ENCODE data around the gene ZNF426.

ZNF426 gene

DNA sequence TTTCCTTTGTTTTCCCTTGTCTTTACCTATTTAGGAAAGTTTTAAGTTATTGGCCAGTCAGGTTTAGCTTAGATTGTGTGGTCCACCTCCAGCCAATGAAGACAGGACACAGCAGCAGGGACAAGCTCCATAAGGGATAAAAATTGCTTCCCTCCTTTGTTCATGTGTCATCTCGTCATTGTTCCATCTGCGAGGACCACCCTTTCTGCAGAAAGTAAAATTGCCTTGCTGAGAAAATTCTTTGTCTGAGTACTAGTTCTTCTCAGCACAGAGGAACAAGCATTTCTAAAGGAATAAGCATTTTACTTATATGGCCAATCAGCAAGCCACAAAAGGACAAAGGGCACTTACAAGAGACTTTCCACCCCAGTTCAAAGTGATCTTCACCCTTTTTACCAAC is 51.4 kb downstream of the ZNF426 start:
- H3K4me3 ChIP-seq (ENCODE audit: low read length), result no peak overlapping the region
- no peak for DNase-seq (ENCODE audit: low read depth)
- TF ChIP-seq, protein P1, sequence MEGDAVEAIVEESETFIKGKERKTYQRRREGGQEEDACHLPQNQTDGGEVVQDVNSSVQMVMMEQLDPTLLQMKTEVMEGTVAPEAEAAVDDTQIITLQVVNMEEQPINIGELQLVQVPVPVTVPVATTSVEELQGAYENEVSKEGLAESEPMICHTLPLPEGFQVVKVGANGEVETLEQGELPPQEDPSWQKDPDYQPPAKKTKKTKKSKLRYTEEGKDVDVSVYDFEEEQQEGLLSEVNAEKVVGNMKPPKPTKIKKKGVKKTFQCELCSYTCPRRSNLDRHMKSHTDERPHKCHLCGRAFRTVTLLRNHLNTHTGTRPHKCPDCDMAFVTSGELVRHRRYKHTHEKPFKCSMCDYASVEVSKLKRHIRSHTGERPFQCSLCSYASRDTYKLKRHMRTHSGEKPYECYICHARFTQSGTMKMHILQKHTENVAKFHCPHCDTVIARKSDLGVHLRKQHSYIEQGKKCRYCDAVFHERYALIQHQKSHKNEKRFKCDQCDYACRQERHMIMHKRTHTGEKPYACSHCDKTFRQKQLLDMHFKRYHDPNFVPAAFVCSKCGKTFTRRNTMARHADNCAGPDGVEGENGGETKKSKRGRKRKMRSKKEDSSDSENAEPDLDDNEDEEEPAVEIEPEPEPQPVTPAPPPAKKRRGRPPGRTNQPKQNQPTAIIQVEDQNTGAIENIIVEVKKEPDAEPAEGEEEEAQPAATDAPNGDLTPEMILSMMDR (conservative IDR thresholded peaks at IDR 0.05; ENCODE audit: low read length), result no peak

GRCh38 chr19:9485140-9485539 is 53.3 kb downstream of the ZNF426 start:
- no peak overlapping the region for H3K4me3 ChIP-seq (ENCODE audit: low read length)
- no peak for DNase-seq (ENCODE audit: low read depth)
- TF ChIP-seq, protein P1 (conservative IDR thresholded peaks at IDR 0.05; ENCODE audit: low read length), result no peak

DNA sequence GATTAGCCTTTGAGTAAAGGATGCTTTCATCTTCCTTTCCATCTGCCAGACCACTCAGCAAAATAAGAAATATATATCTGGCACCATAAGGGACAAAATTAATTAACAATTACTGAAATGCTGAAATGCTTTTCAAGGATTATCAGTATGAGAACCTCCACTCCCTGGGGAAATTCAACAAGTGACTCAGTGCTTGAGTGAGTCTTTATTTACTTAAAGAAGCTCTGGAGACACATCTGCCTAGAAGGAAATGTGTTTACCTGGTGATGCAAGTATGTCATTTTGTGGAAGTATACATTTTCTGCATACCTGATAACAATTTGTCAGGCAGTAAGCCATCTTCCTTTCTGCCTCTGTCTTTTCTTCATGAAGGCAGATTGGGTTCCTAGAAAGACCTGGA is 63.5 kb downstream of the ZNF426 start:
- TF ChIP-seq, protein P1 (conservative IDR thresholded peaks at IDR 0.05; ENCODE audit: low read length), result no peak
- no peak overlapping the region for H3K4me3 ChIP-seq (ENCODE audit: low read length)
- no peak for DNase-seq (ENCODE audit: low read depth)
